Endothelial cell (in vitro differentiated cells): ENCODE results near the gene TMEM26. TPM values are rescaled to one million over a fixed set of nuclear protein-coding genes. Genes with fewer than 3 reads are reported as not detected.

Experiments used
- DNase-seq: peaks from one replicate; pipeline ENCODE4 v3.0.0; 2021; ENCODE audit warnings: low spot score
- H3K27ac Mint-ChIP-seq: one replicate; pipeline ENCODE4 v1.8.0; 2021; ENCODE audit warnings: mixed read lengths, inconsistent platforms; ENCODE audit not compliant: unreplicated experiment
- H3K27me3 Mint-ChIP-seq: one replicate; pipeline ENCODE4 v1.8.0; 2021; ENCODE audit warnings: mild to moderate bottlenecking, moderate library complexity, mixed read lengths, inconsistent platforms; ENCODE audit not compliant: unreplicated experiment
- H3K36me3 Mint-ChIP-seq: one replicate; pipeline ENCODE4 v1.8.0; 2021; ENCODE audit warnings: mild to moderate bottlenecking, low read depth, mixed read lengths, inconsistent platforms; ENCODE audit not compliant: unreplicated experiment
- H3K4me1 Mint-ChIP-seq: one replicate; pipeline ENCODE4 v1.8.0; 2021; ENCODE audit warnings: mild to moderate bottlenecking, mixed read lengths, inconsistent platforms; ENCODE audit not compliant: unreplicated experiment
- H3K4me3 Mint-ChIP-seq: one replicate; pipeline ENCODE4 v1.8.0; 2021; ENCODE audit warnings: mild to moderate bottlenecking, mixed read lengths, inconsistent platforms; ENCODE audit not compliant: unreplicated experiment
- H3K9me3 Mint-ChIP-seq: one replicate; pipeline ENCODE4 v1.8.0; 2021; ENCODE audit warnings: mixed read lengths, inconsistent platforms; ENCODE audit not compliant: unreplicated experiment
- CTCF ChIP-seq: fragments of 200-600 bp; sonication (generic); IDR thresholded peaks from one replicate; pipeline ENCODE4 v1.5.0; 2021; ENCODE audit warnings: antibody characterized with exemption; ENCODE audit not compliant: unreplicated experiment
- long read RNA-seq: library from polyadenylated mRNA; unstranded; transcript quantifications from one replicate; pipeline ENCODE4 v2.0.0, GENCODE V29; 2020; ENCODE audit not compliant: unreplicated experiment
- total RNA-seq: library from RNA; stranded (reverse); fragmentation: NEBNext Ultra II Directional; extraction: Animal tissue kit (Norgen Biotek cat#: 25700); gene quantifications from one replicate; pipeline ENCODE4 v1.2.1, GENCODE V29; 2021; ENCODE audit not compliant: unreplicated experiment

TMEM26 gene
- 0.15 TPM for total RNA-seq
- long read RNA-seq, result 0 reads

- Mint-ChIP-seq H3K4me3 (peak within 1 kb of the TSS; percentile 84), H3K9me3 (no peaks in the 10 kb centered on the region), H3K27ac (no peak within 1 kb of the TSS), H3K36me3 (no peaks in the 10 kb centered on the region), H3K4me1 (peaks cover 8% of the 10 kb centered on the region), H3K27me3 (peaks cover 3% of the 10 kb centered on the region)
- TF ChIP-seq CTCF, result no peak
- DNase-seq, result peak; percentile 29
These were observed at the start of gene TMEM26 for GRCh38 chr10:61452655-61453641. Gene TMEM26 (minus strand): TSS chr10:61453381. CDS start chr10:61453081, 300 bp downstream.

- no peak for TF ChIP-seq CTCF
- Mint-ChIP-seq H3K9me3 (no peaks in the 10 kb centered on the region), H3K4me1 (peaks cover 6% of the 10 kb centered on the region), H3K4me3 (no peak overlapping the region), H3K27me3 (no peaks in the 10 kb centered on the region), H3K27ac (no peak overlapping the region), H3K36me3 (no peaks in the 10 kb centered on the region)
- DNase-seq, result no peak
These were observed 47.3 kb upstream of the TMEM26 start for GRCh38 chr10:61500460-61500859.

- H3K9me3 Mint-ChIP-seq, result no peaks in the 10 kb centered on the region
- no peak for DNase-seq
- H3K27me3 Mint-ChIP-seq, result no peaks in the 10 kb centered on the region
- H3K36me3 Mint-ChIP-seq, result no peaks in the 10 kb centered on the region
- no peak overlapping the region for H3K4me3 Mint-ChIP-seq
- H3K27ac Mint-ChIP-seq, result no peak overlapping the region
- H3K4me1 Mint-ChIP-seq, result no peaks in the 10 kb centered on the region
- TF ChIP-seq CTCF, result no peak
These were observed 39.3 kb upstream of the TMEM26 start for GRCh38 chr10:61492364-61492995.

- Mint-ChIP-seq H3K36me3 (no peaks in the 10 kb centered on the region), H3K4me1 (no peaks in the 10 kb centered on the region), H3K27me3 (no peaks in the 10 kb centered on the region), H3K4me3 (no peak overlapping the region), H3K27ac (no peak overlapping the region), H3K9me3 (no peaks in the 10 kb centered on the region)
- no peak for TF ChIP-seq CTCF
- DNase-seq, result no peak
These were observed 34.3 kb upstream of the TMEM26 start for GRCh38 chr10:61487506-61487905.
